Smooth muscle cell (in vitro differentiated cells): ENCODE measurements around the gene IFT122. TPM values are rescaled to one million over a fixed set of nuclear protein-coding genes. Genes with fewer than 3 reads are reported as not detected.

ENCODE experiments used
- DNase-seq: peaks from one replicate; lab custom pipeline; 2025; ENCODE audit not compliant: unreplicated experiment; lab: John Stamatoyannopoulos, UW
- H2AFZ ChIP-seq: fragments of 200-600 bp; sonication (generic); 2 replicates; pipeline ENCODE4 v1.6.0; 2016; ENCODE audit warnings: antibody characterized with exemption, low read depth, mild to moderate bottlenecking
- H3F3A ChIP-seq: fragments of 200-600 bp; sonication (generic); 2 replicates; pipeline ENCODE4 v1.6.0; 2017; ENCODE audit warnings: antibody characterized with exemption, low read depth
- H3K27ac ChIP-seq: fragments of 200-600 bp; sonication (generic); 2 replicates; pipeline ENCODE4 v1.5.1; 2016; ENCODE audit warnings: low read depth, mild to moderate bottlenecking
- H3K27me3 ChIP-seq: fragments of 200-600 bp; sonication (generic); 2 replicates; pipeline ENCODE4 v1.6.1; 2016; ENCODE audit warnings: low read depth, mild to moderate bottlenecking
- H3K36me3 ChIP-seq: fragments of 200-600 bp; sonication (generic); 2 replicates; pipeline ENCODE4 v1.5.1; 2016; ENCODE audit warnings: low read depth
- H3K4me1 ChIP-seq: fragments of 200-600 bp; sonication (generic); 2 replicates; pipeline ENCODE4 v1.5.1; 2016; ENCODE audit warnings: low read depth
- H3K4me2 ChIP-seq: fragments of 200-600 bp; sonication (generic); 2 replicates; pipeline ENCODE4 v1.6.0; 2016; ENCODE audit warnings: mild to moderate bottlenecking
- H3K4me3 ChIP-seq: fragments of 200-600 bp; sonication (generic); 2 replicates; pipeline ENCODE4 v1.5.1; 2016; ENCODE audit warnings: mild to moderate bottlenecking
- H3K79me2 ChIP-seq: fragments of 200-600 bp; sonication (generic); 2 replicates; pipeline ENCODE4 v1.6.0; 2016; ENCODE audit warnings: low read depth, mild to moderate bottlenecking
- H3K9ac ChIP-seq: fragments of 200-600 bp; sonication (generic); 2 replicates; pipeline ENCODE4 v1.6.0; 2016; ENCODE audit warnings: low read depth
- H3K9me3 ChIP-seq: fragments of 200-600 bp; sonication (generic); replicated peaks from 2 replicates; pipeline ENCODE4 v1.5.1; 2016; ENCODE audit warnings: low read depth
- H4K20me1 ChIP-seq: fragments of 200-600 bp; sonication (generic); 2 replicates; pipeline ENCODE4 v1.6.0; 2016; ENCODE audit warnings: low read depth
- CTCF ChIP-seq: fragments of 200-600 bp; sonication (generic); IDR thresholded peaks from 2 replicates; pipeline ENCODE4 v1.5.1; 2017; ENCODE audit warnings: borderline replicate concordance, mild to moderate bottlenecking, antibody characterized with exemption; ENCODE audit not compliant: insufficient read depth, poor library complexity, severe bottlenecking
- WGBS: methylation state at CpG from one replicate; pipeline ENCODE4 v1.1.7; 2016; ENCODE audit warnings: low lambda C conversion rate; 5-methylcytosine and 5-hydroxymethylcytosine counted together
- polyA plus RNA-seq: library from polyadenylated mRNA; unstranded; fragments of >200 nt; fragmentation: Nextera tagmentation; extraction: Ambion mirVana; gene quantifications from 2 replicates; pipeline ENCODE4 v1.2.1, GENCODE V29; 2016
- total RNA-seq: library from RNA; depleted of rRNA; stranded (reverse); fragments of >200 nt; gene quantifications from 2 replicates; pipeline ENCODE4 v1.2.3, GENCODE V29; 2014

IFT122 gene
- total and polyA plus RNA-seq, 2 experiments from 2014 or later = 13.4 to 17.4 TPM

DNA sequence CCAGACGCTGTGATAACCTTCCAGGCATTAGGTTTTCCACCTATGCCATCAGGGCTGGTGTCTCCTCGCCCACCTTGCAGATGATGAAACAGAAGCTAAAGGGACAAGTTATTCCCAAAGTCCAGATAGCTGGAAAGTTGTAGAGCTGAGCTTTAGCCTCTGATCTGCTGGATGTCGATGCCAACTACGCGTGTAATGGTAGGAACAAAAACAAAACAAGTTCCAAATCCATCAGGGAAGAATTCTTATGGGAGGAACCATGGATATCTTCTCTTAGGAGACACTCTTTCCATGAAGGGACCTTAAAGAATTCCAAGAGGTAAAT, 60.3 kb downstream of the IFT122 start:
- Histone ChIP-seq H3K9me3 (no peaks in the 10 kb centered on the region), H2AFZ (no peak overlapping the region), H3K4me1 (peaks cover 9% of the 10 kb centered on the region), H3K4me2 (no peak overlapping the region), H3K79me2 (no peaks in the 10 kb centered on the region), H3K9ac (no peak overlapping the region), H3K27me3 (no peaks in the 10 kb centered on the region), H3F3A (peaks cover 11% of the 10 kb centered on the region), H3K36me3 (no peaks in the 10 kb centered on the region), H4K20me1 (no peaks in the 10 kb centered on the region), H3K27ac (no peak overlapping the region), H3K4me3 (no peak overlapping the region)
- no peak for DNase-seq
- 98% methylated on average over 5 of the region's 5 CpGs for WGBS
- TF ChIP-seq CTCF = no peak

DNA sequence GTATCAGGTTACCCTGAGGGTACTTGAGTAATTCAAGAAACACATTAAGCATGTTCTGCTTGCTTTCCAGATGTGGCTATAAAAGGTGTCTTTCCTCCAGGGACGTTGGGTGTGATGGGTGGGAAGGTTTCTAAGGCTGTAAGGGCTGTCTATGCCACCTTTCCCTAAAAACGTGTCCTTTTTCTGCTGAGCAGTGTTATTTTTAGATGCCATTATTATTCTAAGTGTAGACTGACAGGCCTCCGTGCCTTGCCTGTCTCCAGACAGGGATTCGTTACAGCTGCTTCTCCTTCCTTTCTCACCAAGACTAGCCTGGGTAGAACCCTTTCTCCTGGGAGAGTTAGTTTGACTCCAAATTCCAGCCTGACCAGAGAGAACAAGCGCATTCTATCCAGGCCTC, 61.6 kb downstream of the IFT122 start:
- H4K20me1 ChIP-seq = no peaks in the 10 kb centered on the region
- no peaks in the 10 kb centered on the region for H3K79me2 ChIP-seq
- no peak for DNase-seq
- H3K4me2 ChIP-seq = no peak overlapping the region
- H3K4me3 ChIP-seq = no peak overlapping the region
- H3K4me1 ChIP-seq = peaks cover 6% of the 10 kb centered on the region
- no peak for TF ChIP-seq CTCF
- no peaks in the 10 kb centered on the region for H3K36me3 ChIP-seq
- peaks cover 11% of the 10 kb centered on the region for H3F3A ChIP-seq
- no peaks in the 10 kb centered on the region for H3K9me3 ChIP-seq
- H3K27me3 ChIP-seq = no peaks in the 10 kb centered on the region
- H3K27ac ChIP-seq = no peak overlapping the region
- WGBS = 81% methylated on average over 5 of the region's 5 CpGs
- H2AFZ ChIP-seq = no peak overlapping the region
- no peak overlapping the region for H3K9ac ChIP-seq

- Histone ChIP-seq H3K4me1 (peaks cover 6% of the 10 kb centered on the region), H3K9me3 (no peaks in the 10 kb centered on the region), H3K4me2 (no peak overlapping the region), H3K4me3 (no peak overlapping the region), H3F3A (peaks cover 2% of the 10 kb centered on the region), H3K36me3 (no peaks in the 10 kb centered on the region), H3K27me3 (no peaks in the 10 kb centered on the region), H2AFZ (no peak overlapping the region), H3K79me2 (no peaks in the 10 kb centered on the region), H4K20me1 (no peaks in the 10 kb centered on the region), H3K27ac (no peak overlapping the region), H3K9ac (no peak overlapping the region)
- 97% methylated on average over 18 of the region's 18 CpGs for WGBS
- DNase-seq = no peak
- TF ChIP-seq CTCF = no peak
Measured at GRCh38 chr3:129502641-129503408, 62.8 kb downstream of the IFT122 start.

DNA sequence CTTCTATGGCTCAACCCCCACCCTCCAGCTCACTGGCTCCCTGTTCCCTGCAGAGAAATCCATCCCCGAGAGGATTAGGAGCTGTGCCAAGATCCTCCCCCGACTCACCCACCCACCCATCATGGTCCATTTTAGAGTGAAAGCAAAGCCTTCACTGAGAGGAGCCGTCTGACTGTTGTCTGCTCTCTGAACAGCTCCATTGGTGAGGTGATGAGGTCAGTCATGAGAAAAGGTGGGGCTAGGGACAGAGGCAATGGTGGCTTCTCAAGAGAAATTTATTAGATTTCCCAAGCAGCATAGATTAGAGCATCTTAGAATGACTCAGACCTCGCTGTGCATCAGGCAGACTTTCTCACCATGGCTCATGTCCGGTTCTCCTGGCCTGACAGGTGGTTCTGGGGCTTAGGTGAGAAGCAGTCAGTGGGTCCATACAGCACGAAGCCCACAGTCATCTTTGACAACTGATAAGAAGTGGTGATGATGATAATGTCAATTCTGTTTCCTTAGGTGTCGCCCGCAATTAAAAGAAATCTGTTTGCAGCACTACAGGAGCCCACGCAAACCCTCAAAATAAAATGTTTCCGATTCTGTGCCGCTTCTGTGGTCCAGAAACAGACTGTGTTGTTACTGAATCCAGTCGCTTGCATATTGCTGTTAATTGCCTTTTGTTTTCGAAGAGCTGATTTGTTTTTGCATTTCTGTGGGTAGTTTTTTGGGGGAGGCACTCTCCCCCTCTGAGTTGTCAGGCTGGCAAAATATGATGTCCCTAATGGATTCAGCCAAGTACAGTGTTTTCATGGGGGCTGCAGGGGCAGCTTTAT, 63.7 kb downstream of the IFT122 start:
- Histone ChIP-seq H3K27me3 (no peaks in the 10 kb centered on the region), H3K9me3 (no peaks in the 10 kb centered on the region), H4K20me1 (no peaks in the 10 kb centered on the region), H3K27ac (no peak overlapping the region), H3K36me3 (no peaks in the 10 kb centered on the region), H3K4me1 (peaks cover 6% of the 10 kb centered on the region), H2AFZ (no peak overlapping the region), H3K4me2 (no peak overlapping the region), H3F3A (peaks cover 2% of the 10 kb centered on the region), H3K79me2 (no peaks in the 10 kb centered on the region), H3K4me3 (no peak overlapping the region), H3K9ac (no peak overlapping the region)
- no peak for TF ChIP-seq CTCF
- no peak for DNase-seq
- WGBS = 70% methylated on average over 13 of the region's 13 CpGs
